Measurements from ENCODE around the gene GAL3ST1.
"Not testable (repeated sequence)": the region's sequence is repeated elsewhere in the genome, so short reads cannot be mapped to it uniquely, and the experiment has no call there.

Gene GAL3ST1, protein sequence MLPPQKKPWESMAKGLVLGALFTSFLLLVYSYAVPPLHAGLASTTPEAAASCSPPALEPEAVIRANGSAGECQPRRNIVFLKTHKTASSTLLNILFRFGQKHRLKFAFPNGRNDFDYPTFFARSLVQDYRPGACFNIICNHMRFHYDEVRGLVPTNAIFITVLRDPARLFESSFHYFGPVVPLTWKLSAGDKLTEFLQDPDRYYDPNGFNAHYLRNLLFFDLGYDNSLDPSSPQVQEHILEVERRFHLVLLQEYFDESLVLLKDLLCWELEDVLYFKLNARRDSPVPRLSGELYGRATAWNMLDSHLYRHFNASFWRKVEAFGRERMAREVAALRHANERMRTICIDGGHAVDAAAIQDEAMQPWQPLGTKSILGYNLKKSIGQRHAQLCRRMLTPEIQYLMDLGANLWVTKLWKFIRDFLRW

DNA sequence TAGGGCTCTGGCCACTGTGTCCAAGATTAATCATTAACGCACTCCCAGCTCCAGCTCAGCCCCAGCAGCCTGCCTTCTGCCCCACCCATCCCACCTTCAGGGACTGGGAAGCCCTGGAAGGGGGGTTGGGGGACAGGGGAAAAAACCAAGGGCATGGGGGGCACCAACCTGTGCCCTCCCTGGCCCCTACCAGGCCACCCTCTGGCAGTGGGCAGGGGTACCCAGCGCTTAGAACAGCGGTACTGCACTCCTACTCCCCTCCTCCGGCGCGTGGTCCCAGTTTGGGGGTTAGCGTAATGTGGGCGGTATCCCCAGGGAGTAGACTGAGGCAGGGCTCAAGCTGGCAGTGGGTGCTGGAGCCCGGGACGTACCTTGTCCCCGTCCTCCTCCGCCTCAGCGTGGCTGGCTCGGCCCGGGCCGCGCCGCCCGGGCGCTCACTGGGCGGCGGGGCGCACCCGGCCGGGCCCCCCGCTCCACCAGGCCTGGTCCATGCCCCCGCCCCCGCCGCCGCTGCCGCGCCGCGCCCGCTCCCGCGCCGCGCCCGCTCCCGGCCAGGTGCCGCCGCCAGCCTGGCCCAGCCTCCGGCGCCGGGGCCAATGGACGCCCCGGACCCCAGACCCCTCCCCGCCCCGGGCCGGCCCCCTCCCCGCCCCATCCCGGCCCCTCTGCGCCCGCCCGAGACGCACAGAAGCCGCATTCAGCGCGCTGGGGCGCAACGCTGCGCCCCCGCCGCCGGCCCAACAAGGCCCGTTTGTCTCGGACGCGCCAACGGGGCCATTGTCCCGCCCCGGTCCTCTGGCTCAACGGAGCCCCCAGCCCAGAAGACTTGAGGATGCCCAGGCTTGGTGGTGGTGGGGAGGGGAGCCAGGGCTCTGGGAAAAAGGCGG, at the start of gene GAL3ST1:
TSS of gene GAL3ST1 (minus strand) at position 571 of the 887 bp plus-strand sequence. CDS start 17,273 bp downstream, outside the sequence.
- DNase-seq (ENCODE audit: low spot score), result no peak

DNA sequence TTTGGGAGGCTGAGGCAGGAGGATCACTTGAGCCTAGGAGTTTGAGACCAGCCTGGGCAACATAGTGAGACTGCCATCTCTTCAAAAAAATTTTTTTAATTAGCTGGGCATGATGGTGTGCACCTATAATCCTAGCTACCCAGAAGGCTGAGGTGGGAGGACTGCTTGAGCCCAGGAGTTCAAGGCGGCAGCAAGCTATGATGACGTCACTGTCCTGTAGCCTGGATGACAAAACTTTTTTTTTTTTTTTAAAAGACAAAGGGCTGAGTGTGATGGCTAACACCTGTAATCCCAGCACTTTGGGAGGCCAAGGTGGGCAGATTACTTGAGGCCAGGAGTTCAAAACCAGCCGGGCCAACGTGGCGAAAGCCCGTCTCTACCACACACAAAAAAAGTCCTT, 45.4 kb upstream of the GAL3ST1 start:
- not testable (repeated sequence) for DNase-seq (ENCODE audit: low spot score)

DNA sequence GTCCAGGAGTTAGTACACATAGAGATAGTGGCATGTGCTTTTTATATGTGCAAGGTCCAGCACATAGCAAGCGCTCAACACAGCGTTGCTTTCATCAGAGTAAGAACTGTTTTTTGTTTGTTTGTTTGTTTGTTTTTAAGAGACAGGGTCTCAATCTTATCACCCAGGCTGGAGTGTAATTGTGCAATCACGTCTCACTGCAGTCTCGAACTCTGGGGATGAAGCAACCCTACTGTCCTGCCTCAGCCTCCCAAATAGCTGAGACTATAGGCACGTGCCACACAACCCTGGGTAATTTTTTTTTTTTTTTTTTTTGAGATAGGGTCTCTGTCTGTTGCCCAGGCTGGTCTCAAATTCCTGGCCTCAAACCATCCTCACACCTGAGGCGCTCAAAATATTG, 43.4 kb upstream of the GAL3ST1 start:
- no peak for DNase-seq (ENCODE audit: low spot score)

DNA sequence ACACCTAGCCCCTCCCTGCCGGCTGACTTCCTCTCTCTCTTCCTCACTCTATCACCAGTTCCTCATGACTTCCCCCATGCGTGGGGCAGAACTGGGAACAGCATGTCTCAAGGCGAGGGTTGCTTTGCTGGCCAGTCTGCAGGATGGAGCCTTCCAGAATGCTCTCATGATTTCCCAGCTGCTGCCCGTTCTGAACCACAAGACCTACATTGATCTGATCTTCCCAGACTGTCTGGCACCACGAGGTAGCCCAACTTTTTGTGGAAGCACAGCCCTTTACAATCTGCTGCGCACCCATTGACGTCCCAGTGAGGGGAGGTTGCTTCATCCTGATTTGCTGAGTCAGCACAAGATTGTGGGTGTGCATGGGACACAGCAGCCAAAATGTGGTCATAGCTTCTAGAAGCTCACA, 41.1 kb upstream of the GAL3ST1 start:
- no peak for DNase-seq (ENCODE audit: low spot score)

DNA sequence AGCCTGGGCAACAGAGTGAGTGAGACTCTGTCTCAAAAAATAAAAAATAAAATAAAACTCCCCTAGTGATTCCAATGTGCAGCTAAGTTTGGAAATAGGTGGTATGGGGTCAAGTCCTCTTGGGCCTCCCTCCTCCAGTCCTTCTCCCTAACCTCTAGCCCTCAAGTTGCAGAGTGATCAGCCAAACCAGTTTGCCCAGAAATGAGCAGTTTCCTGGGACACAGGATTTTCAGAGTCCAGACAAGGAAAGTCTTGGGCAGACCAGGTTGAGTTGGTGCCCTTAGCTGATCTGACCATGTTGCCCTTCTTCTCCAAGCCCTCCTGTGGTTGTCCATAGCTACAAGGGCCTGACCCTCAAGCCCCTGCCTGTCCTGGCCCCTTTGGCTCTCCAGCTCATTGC, 40.4 kb upstream of the GAL3ST1 start:
- no peak for DNase-seq (ENCODE audit: low spot score)

DNA sequence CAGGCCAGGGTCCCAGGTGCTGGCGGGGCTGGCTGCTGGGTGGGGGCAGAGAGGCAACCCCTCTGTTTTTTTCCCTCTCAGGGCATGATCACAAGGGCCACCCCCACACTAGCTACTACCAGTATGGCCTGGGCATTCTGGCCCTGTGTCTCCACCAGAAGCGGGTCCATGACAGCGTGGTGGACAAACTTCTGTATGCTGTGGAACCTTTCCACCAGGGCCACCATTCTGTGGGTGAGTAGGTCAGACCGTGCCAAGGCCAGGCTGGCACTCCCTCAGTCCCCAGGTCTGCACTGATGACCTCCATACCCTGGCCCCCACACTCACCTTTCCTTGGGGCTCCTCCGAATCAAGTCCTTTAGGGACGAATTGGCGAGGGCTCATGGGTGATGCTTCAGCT, 39.8 kb upstream of the GAL3ST1 start:
- no peak for DNase-seq (ENCODE audit: low spot score)

DNA sequence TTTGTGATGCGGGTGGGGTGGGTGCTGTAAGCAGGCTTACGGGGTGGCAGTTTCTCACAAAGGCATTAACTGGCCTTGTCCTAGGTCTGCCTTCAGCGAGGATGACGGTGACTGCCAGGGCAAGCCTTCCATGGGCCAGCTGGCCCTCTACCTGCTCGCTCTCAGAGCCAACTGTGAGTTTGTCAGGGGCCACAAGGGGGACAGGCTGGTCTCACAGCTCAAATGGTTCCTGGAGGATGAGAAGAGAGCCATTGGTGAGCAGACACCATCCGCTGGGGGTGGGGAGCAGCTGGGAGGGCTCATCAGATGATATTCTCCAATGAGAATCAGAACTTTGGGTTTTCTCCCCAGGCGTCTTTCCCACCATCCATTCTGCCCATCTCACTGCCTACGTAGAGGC, 38.3 kb upstream of the GAL3ST1 start:
- DNase-seq (ENCODE audit: low spot score), result no peak

- DNase-seq (ENCODE audit: low spot score), result no peak
These were observed 36.7 kb upstream of the GAL3ST1 start for GRCh38 chr22:30611197-30611596.

DNA sequence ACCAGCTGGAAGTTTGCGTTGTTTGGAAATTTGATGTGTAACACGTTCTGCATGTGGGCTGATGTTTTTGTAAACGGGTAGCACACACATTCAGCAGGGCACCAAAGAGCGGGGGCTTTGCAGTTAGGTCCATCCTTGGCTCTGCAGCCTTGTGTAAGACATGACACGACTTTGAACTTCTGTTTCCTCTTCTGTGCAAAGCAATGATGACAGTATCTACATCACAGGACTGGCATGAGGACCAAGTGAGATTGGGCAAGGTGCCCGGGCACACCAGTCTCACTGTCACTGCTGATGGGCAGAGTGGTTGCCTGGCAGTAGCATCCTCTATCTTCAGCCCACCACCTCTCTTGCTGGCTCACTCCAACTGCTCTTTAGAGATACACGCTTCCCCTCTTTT, 35.8 kb upstream of the GAL3ST1 start:
- DNase-seq (ENCODE audit: low spot score), result no peak

DNA sequence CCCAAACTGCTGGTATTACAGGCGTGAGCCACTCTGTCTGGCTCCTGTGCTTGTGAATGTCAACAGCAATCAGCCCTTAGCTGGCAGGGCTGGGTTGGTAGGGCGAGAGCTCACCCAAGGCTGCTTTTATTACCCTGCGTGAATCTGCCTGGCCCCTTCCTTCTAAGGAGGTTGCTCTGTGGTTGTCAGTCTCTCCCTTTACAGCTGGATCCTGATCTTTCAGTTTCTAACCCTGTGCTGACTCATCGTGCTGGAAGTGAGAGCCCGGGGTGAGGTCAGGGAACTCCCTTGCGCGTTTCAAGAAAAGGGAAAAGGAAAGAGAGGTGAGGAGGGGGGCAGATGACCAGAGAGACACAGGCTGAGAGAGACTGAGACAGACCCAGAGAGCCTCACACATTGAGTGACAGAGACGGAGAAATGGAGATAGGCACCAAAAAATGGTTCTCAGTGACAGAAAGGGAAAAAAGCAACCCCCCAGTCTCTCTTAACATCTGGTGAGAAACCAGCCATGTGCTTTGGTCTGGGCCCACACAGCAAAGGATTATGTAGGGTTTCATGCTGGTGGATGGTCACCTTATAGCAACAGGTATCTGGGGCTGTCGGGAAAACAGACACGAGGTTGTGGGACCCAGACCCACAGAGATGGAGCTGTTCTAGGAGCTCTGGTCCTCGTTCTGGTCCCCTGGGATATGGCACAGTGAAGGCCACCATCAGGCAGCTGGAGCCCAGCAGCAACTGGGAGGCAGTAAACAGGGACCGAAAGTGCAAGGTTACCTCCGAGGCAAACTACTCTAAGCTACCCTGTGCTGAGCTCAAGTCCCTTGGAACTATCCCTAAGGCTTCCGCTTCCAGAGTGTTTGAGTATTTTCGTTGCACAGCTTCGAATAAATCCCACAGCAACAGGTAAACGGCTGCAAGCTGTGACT, 35.1 kb upstream of the GAL3ST1 start:
- DNase-seq (ENCODE audit: low spot score), result no peak

- no peak for DNase-seq (ENCODE audit: low spot score)
These were observed 33.5 kb upstream of the GAL3ST1 start for GRCh38 chr22:30607939-30608338.

GRCh38 chr22:30607300-30607930, 33.0 kb upstream of the GAL3ST1 start:
- DNase-seq (ENCODE audit: low spot score), result no peak

GRCh38 chr22:30606455-30607299, 32.2 kb upstream of the GAL3ST1 start, which contains the start of gene TCN2:
Gene TCN2 (plus strand): TSS chr22:30607174. CDS start chr22:30607332, 158 bp downstream.
- peak; percentile 50 for DNase-seq (ENCODE audit: low spot score)

- DNase-seq (ENCODE audit: low spot score), result peak; percentile 24
These were observed 31.1 kb upstream of the GAL3ST1 start for GRCh38 chr22:30605449-30606110.

DNA sequence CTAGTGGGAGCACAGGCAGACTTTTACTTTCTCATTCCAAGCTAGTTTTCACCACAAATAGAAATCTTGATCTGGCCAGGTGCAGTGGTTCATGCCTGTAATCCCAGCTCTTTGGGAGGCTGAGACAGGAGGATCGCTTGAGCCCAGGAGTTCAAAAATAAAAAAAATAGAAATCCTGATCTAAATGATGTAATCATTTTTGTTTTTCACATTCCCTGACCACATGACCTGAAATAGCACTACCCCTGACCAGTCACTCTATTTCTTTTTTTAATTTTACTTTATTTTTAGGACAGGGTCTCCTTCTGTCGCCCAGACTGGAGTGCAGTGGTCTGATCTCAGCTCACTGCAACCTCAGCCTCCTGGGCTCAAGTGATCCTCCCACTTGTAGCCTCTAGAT, 30.3 kb upstream of the GAL3ST1 start:
- no peak for DNase-seq (ENCODE audit: low spot score)

- no peak for DNase-seq (ENCODE audit: low spot score)
These were observed 29.3 kb upstream of the GAL3ST1 start for GRCh38 chr22:30603801-30604200.

- peak; percentile 45 for DNase-seq (ENCODE audit: low spot score)
These were observed 27.6 kb upstream of the GAL3ST1 start for GRCh38 chr22:30602049-30602448.

- no peak for DNase-seq (ENCODE audit: low spot score)
These were observed 27.0 kb upstream of the GAL3ST1 start for GRCh38 chr22:30601464-30601863.

DNA sequence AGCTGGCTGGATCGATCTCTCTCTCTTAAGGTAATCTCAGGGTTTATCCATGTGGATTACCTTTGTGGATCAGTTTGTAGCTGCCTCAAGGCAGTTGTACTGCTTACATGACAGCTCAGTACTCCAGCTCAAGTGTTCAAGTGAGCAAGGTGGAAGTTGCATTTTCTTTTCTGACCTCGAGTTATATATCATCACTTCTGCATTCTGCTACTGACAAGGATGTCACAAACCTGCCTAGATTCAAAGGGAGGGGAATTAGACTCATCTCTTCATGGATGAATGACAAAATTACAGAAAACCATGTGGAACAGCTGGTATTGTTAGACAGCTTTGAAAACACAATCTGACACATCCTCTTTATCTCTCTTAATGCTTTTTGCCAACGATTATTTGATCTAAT, 26.5 kb upstream of the GAL3ST1 start:
- no peak for DNase-seq (ENCODE audit: low spot score)

- DNase-seq (ENCODE audit: low spot score), result no peak
These were observed 24.5 kb upstream of the GAL3ST1 start for GRCh38 chr22:30598986-30599385.
